H9 (cell line): ENCODE results near the gene DAAM1. TPM values are rescaled to one million over a fixed set of nuclear protein-coding genes. Genes with fewer than 3 reads are reported as not detected.
A peak's percentile ranks its signal among the peaks of the same experiment; 100 is the strongest.

Source experiments
- DNase-seq: peaks from one replicate; pipeline ENCODE4 v3.0.0-alpha.2; 2017
- H2AFZ ChIP-seq: one replicate; pipeline ENCODE4 v1.6.1; 2013; ENCODE audit warnings: mild to moderate bottlenecking, low read length, control low read depth, moderate library complexity
- H2AK5ac ChIP-seq: 2 replicates; pipeline ENCODE4 v1.6.1; 2013; ENCODE audit warnings: low read length, control low read depth, mixed read lengths; ENCODE audit not compliant: insufficient read length
- H2BK120ac ChIP-seq: one replicate; pipeline ENCODE4 v1.6.1; 2013; ENCODE audit warnings: low read depth, mild to moderate bottlenecking, low read length, control low read depth, inconsistent platforms; ENCODE audit not compliant: poor library complexity, severe bottlenecking
- H2BK12ac ChIP-seq: 2 replicates; pipeline ENCODE4 v1.6.1; 2013; ENCODE audit warnings: low read length, control low read depth, mixed read lengths, low read depth; ENCODE audit not compliant: insufficient read length
- H2BK15ac ChIP-seq: 2 replicates; pipeline ENCODE4 v1.6.1; 2013; ENCODE audit warnings: low read depth, low read length, control low read depth
- H2BK20ac ChIP-seq: one replicate; pipeline ENCODE4 v1.6.1; 2013; ENCODE audit warnings: low read depth, mild to moderate bottlenecking, low read length, control low read depth, inconsistent platforms; ENCODE audit not compliant: poor library complexity, severe bottlenecking
- H2BK5ac ChIP-seq: 2 replicates; pipeline ENCODE4 v1.6.1; 2013; ENCODE audit warnings: low read length, control low read depth, mixed read lengths; ENCODE audit not compliant: insufficient read length
- H3K14ac ChIP-seq: 2 replicates; pipeline ENCODE4 v1.6.1; 2013; ENCODE audit warnings: low read length, control low read depth; ENCODE audit not compliant: insufficient read depth
- H3K18ac ChIP-seq: 2 replicates; pipeline ENCODE4 v1.6.1; 2013; ENCODE audit warnings: low read depth, mild to moderate bottlenecking, mixed read lengths, low read length, control low read depth; ENCODE audit not compliant: insufficient read length
- H3K23ac ChIP-seq: 2 replicates; pipeline ENCODE4 v1.6.1; 2013; ENCODE audit warnings: low read length, control low read depth, mixed read lengths, low read depth; ENCODE audit not compliant: insufficient read length
- H3K23me2 ChIP-seq: 2 replicates; pipeline ENCODE4 v1.6.1; 2013; ENCODE audit warnings: low read depth, mild to moderate bottlenecking, mixed read lengths, low read length, control low read depth; ENCODE audit not compliant: insufficient read length, poor library complexity, severe bottlenecking
- H3K27ac ChIP-seq: 2 replicates; pipeline ENCODE4 v1.5.1; 2013; ENCODE audit warnings: low read length, control low read depth, mixed read lengths, low read depth; ENCODE audit not compliant: insufficient read length
- H3K27me3 ChIP-seq: 2 replicates; pipeline ENCODE4 v1.6.1; 2013; ENCODE audit warnings: low read length, control low read depth, inconsistent platforms; ENCODE audit not compliant: insufficient read depth
- H3K4ac ChIP-seq: 2 replicates; pipeline ENCODE4 v1.6.1; 2013; ENCODE audit warnings: low read depth, mild to moderate bottlenecking, control low read depth, inconsistent platforms, low read length, moderate library complexity
- H3K4me1 ChIP-seq: 2 replicates; pipeline ENCODE4 v1.6.1; 2013; ENCODE audit warnings: low read length, control low read depth, inconsistent platforms; ENCODE audit not compliant: insufficient read depth
- H3K4me2 ChIP-seq: 2 replicates; pipeline ENCODE4 v1.6.1; 2013; ENCODE audit warnings: low read length, control low read depth, mixed read lengths; ENCODE audit not compliant: insufficient read length, insufficient read depth
- H3K56ac ChIP-seq: 2 replicates; pipeline ENCODE4 v1.6.1; 2013; ENCODE audit warnings: low read depth, mild to moderate bottlenecking, mixed read lengths, low read length, control low read depth; ENCODE audit not compliant: insufficient read length
- H3K79me1 ChIP-seq: 2 replicates; pipeline ENCODE4 v1.6.1; 2013; ENCODE audit warnings: low read depth, mild to moderate bottlenecking, moderate library complexity, low read length, control low read depth, inconsistent platforms; ENCODE audit not compliant: insufficient read depth, poor library complexity, severe bottlenecking
- H3K79me2 ChIP-seq: 2 replicates; pipeline ENCODE4 v1.6.1; 2013; ENCODE audit warnings: low read length, control low read depth, inconsistent platforms; ENCODE audit not compliant: insufficient read depth
- H3K9ac ChIP-seq: 2 replicates; pipeline ENCODE4 v1.6.1; 2013; ENCODE audit warnings: low read length, control low read depth, mixed read lengths; ENCODE audit not compliant: insufficient read length; ENCODE audit errors: extremely low read depth
- H3K9me3 ChIP-seq: one replicate; pipeline ENCODE4 v1.6.1; 2013; ENCODE audit warnings: low read depth, low read length, inconsistent platforms; ENCODE audit not compliant: control insufficient read depth
- H3T11ph ChIP-seq: one replicate; pipeline ENCODE4 v1.6.1; 2013; ENCODE audit warnings: mild to moderate bottlenecking, low read length, control low read depth, inconsistent platforms
- H4K20me1 ChIP-seq: one replicate; pipeline ENCODE4 v1.6.1; 2013; ENCODE audit not compliant: control insufficient read depth, insufficient read length, insufficient read depth
- H4K5ac ChIP-seq: 2 replicates; pipeline ENCODE4 v1.6.1; 2013; ENCODE audit warnings: low read depth, mild to moderate bottlenecking, mixed read lengths, low read length, control low read depth; ENCODE audit not compliant: insufficient read length
- H4K8ac ChIP-seq: replicated peaks from 2 replicates; pipeline ENCODE4 v1.6.1; 2013; ENCODE audit warnings: low read length, control low read depth, mixed read lengths, low read depth; ENCODE audit not compliant: insufficient read length
- H4K91ac ChIP-seq: 2 replicates; pipeline ENCODE4 v1.6.1; 2013; ENCODE audit warnings: low read depth, mild to moderate bottlenecking, moderate library complexity, mixed read lengths, low read length, control low read depth; ENCODE audit not compliant: insufficient read length
- H3K27ac Mint-ChIP-seq, 3 experiments: 2 replicates in 2 of 3; 3 replicates in 1 of 3; pipeline ENCODE4 v1.8.0; 2020 to 2021; ENCODE audit warnings: mixed read lengths in 3 of 3, mild to moderate bottlenecking in 1 of 3, moderate library complexity in 1 of 3
- H3K27me3 Mint-ChIP-seq: 2 replicates; pipeline ENCODE4 v1.8.0; 2021; ENCODE audit warnings: low read depth, mild to moderate bottlenecking, moderate library complexity, mixed read lengths
- H3K36me3 Mint-ChIP-seq, 3 experiments: 2 replicates in 2 of 3; 3 replicates in 1 of 3; pipeline ENCODE4 v1.8.0; 2020 to 2021; ENCODE audit warnings: low read depth in 3 of 3, mixed read lengths in 3 of 3; ENCODE audit not compliant: insufficient read depth in 1 of 3
- H3K4me1 Mint-ChIP-seq, 2 experiments: 2 replicates each; pipeline ENCODE4 v1.8.0; 2020; ENCODE audit warnings: mixed read lengths in 2 of 2
- H3K4me3 Mint-ChIP-seq, 2 experiments: 2 replicates in 1 of 2; 3 replicates in 1 of 2; pipeline ENCODE4 v1.8.0; 2020 to 2021; ENCODE audit warnings: mild to moderate bottlenecking in 2 of 2, mixed read lengths in 2 of 2, moderate library complexity in 1 of 2
- H3K9me3 Mint-ChIP-seq, 2 experiments: 2 replicates in 1 of 2; 3 replicates in 1 of 2; pipeline ENCODE4 v1.8.0; 2020; ENCODE audit warnings: mild to moderate bottlenecking in 2 of 2, mixed read lengths in 2 of 2, moderate library complexity in 1 of 2
- WGBS: extraction: QIAGEN DNeasy Blood & Tissue Kit; methylation state at CpG from one replicate; pipeline ENCODE4 v1.1.7; 2013; ENCODE audit warnings: missing lambda C conversion rate, low lambda C conversion rate, mixed read lengths; ENCODE audit not compliant: insufficient read length; ENCODE audit errors: extremely low coverage; 5-methylcytosine and 5-hydroxymethylcytosine counted together
- long read RNA-seq: library from polyadenylated mRNA; unstranded; transcript quantifications from one replicate; pipeline ENCODE4 v2.0.0, GENCODE V29; 2020
- total RNA-seq: library from RNA; stranded (reverse); gene quantifications from 2 replicates; pipeline ENCODE4 v1.2.1, GENCODE V29; 2021
- TF ChIP-seq, protein P1 (sequence below): fragments of 200-600 bp; sonication (generic); conservative IDR thresholded peaks from 3 replicates; pipeline ENCODE4 v1.8.0; 2021; ENCODE audit warnings: antibody characterized with exemption, mild to moderate bottlenecking

DAAM1 gene
- 19.5 and 21.7 TPM in 2 replicates for total RNA-seq
- long read RNA-seq, full-length matches to known transcripts, result 2 of 27 reads
- long read RNA-seq, partial matches to known transcripts, result 21 of 27 reads
- long read RNA-seq, other reads (novel, unspliced or antisense), result 4 of 27 reads

DNA sequence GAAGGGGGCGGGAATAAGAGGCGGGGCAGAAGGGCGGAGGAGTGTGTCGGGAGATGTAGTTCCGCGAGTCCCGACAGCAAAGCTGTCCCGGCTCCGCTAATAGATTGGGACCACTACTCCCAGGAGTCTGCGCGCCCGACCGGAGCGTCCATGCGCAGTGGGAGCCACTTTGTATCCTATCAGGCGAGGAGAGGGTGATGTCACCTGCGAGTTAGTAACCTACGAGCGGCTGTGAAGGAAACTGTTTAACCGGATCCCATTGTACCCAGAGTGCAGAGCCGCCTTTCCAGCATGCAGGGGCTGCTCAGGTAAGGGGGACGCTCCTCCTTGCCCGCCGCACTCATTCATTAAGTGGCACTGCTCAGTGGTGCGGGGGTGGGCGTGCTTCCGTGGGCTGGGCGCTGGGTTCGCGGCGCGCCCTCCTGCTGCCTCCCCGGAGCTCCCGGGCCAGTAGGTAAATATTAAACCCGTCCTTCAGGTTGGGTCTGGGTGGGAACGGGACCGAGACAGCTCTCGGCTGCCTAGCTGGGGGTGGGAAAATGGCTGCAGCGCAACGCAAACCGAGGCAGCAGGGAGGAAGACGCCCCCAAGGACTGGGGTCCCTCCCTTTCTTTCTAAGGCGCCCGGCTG lies at the start of gene DAAM1:
DAAM1 (plus strand) TSS at position 207 of the 630 bp plus-strand sequence. CDS start 74,811 bp downstream, outside the sequence.
- WGBS, result no CpG with 5 or more reads among the region's 44 CpGs

More for the DNA sequence above, at the start of gene DAAM1:
- Histone ChIP-seq H3T11ph (no peak within 1 kb of the TSS), H2BK5ac (no peak within 1 kb of the TSS), H3K27me3 (peaks cover 3% of the 10 kb centered on the region; the same call in 1 of the 2 replicates), H3K4me2 (peak within 1 kb of the TSS; percentile 98), H2AK5ac (no peak within 1 kb of the TSS), H3K18ac (peak within 1 kb of the TSS; percentile 78), H2BK20ac (no peak within 1 kb of the TSS), H3K4ac (no peak within 1 kb of the TSS), H4K20me1 (no peaks in the 10 kb centered on the region), H3K23me2 (peaks cover 22% of the 10 kb centered on the region), H3K79me1 (no peaks in the 10 kb centered on the region), H2AFZ (no peak within 1 kb of the TSS), H3K4me1 (no peaks in the 10 kb centered on the region), H3K9me3 (no peaks in the 10 kb centered on the region), H4K5ac (no peak within 1 kb of the TSS), H2BK120ac (no peak within 1 kb of the TSS), H3K27ac (no peak within 1 kb of the TSS), H3K23ac (no peak within 1 kb of the TSS), H2BK15ac (no peak within 1 kb of the TSS), H3K79me2 (no peaks in the 10 kb centered on the region), H3K9ac (peak within 1 kb of the TSS; percentile 62), H4K91ac (no peak within 1 kb of the TSS), H2BK12ac (no peak within 1 kb of the TSS), H4K8ac (no peak within 1 kb of the TSS), H3K56ac (no peak within 1 kb of the TSS), H3K14ac (peak within 1 kb of the TSS; percentile 80)
- Mint-ChIP-seq H3K9me3 (no peaks in the 10 kb centered on the region; a peak in 1 of 5 replicates), H3K27me3 (peaks cover 39% of the 10 kb centered on the region), H3K4me3 (peak within 1 kb of the TSS; percentile 80 to 92), H3K4me1 (peaks cover 19 to 20% of the 10 kb centered on the region in 2 experiments), H3K27ac (peak within 1 kb of the TSS in 1 of 3 experiments; percentile 23; a peak in 2 of 7 replicates), H3K36me3 (no peaks in the 10 kb centered on the region)
- TF ChIP-seq, protein P1, sequence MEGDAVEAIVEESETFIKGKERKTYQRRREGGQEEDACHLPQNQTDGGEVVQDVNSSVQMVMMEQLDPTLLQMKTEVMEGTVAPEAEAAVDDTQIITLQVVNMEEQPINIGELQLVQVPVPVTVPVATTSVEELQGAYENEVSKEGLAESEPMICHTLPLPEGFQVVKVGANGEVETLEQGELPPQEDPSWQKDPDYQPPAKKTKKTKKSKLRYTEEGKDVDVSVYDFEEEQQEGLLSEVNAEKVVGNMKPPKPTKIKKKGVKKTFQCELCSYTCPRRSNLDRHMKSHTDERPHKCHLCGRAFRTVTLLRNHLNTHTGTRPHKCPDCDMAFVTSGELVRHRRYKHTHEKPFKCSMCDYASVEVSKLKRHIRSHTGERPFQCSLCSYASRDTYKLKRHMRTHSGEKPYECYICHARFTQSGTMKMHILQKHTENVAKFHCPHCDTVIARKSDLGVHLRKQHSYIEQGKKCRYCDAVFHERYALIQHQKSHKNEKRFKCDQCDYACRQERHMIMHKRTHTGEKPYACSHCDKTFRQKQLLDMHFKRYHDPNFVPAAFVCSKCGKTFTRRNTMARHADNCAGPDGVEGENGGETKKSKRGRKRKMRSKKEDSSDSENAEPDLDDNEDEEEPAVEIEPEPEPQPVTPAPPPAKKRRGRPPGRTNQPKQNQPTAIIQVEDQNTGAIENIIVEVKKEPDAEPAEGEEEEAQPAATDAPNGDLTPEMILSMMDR, result no peak
- peak; percentile 99 for DNase-seq
